Measurements from ENCODE around the gene NAA80. TPM values are rescaled to one million over a fixed set of nuclear protein-coding genes. Genes with fewer than 3 reads are reported as not detected.
A peak's percentile ranks its signal among the peaks of the same experiment; 100 is the strongest.

The NAA80 gene
- total RNA-seq, 1 donor from 2014 or later, result 10.9 TPM

DNA sequence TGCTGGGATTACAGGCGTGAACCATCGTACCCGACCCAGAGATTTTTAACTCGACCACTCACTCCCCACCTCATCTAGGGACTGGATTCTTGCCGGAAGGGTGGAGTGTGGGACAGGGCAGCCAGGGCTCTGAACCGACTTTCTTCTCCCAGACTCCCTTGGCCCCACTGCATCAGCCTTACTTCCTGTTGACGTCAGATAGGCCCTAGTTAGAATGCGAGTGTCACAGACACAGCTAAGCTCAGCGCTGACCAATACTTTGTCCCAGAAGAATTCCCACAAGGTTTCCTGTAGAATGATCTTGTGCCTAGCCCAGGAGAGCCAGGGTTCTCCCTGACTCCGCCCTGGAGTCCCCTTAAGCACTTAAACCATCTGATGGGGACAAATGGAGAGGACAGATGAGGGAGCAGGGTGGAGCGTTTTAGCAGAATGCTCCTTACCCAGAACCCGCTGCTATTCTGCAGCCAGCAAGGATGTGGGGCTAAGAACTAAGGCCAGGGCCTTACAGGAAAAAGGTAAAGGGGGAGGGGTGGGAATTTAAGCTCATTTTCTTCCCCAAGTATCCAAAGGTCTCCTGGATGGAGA lies 34.6 kb upstream of the NAA80 start:
- Mint-ChIP-seq H3K27ac (ENCODE audit: unreplicated experiment) (peak overlapping the region; percentile 70), H3K4me1 (ENCODE audit: low read depth) (peaks cover 44% of the 10 kb centered on the region), H3K27me3 (ENCODE audit: low read depth) (no peaks in the 10 kb centered on the region), H3K36me3 (ENCODE audit: low read depth) (peaks cover 4% of the 10 kb centered on the region), H3K4me3 (ENCODE audit: unreplicated experiment) (peak overlapping the region; percentile 37), H3K9me3 (ENCODE audit: low read depth) (no peaks in the 10 kb centered on the region)
- TF ChIP-seq, protein P1, sequence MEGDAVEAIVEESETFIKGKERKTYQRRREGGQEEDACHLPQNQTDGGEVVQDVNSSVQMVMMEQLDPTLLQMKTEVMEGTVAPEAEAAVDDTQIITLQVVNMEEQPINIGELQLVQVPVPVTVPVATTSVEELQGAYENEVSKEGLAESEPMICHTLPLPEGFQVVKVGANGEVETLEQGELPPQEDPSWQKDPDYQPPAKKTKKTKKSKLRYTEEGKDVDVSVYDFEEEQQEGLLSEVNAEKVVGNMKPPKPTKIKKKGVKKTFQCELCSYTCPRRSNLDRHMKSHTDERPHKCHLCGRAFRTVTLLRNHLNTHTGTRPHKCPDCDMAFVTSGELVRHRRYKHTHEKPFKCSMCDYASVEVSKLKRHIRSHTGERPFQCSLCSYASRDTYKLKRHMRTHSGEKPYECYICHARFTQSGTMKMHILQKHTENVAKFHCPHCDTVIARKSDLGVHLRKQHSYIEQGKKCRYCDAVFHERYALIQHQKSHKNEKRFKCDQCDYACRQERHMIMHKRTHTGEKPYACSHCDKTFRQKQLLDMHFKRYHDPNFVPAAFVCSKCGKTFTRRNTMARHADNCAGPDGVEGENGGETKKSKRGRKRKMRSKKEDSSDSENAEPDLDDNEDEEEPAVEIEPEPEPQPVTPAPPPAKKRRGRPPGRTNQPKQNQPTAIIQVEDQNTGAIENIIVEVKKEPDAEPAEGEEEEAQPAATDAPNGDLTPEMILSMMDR (IDR thresholded peaks at IDR 0.05), result no peak
- DNase-seq (ENCODE audit: low spot score), result no peak

- Mint-ChIP-seq H3K27me3 (ENCODE audit: low read depth) (no peaks in the 10 kb centered on the region), H3K4me1 (ENCODE audit: low read depth) (peaks cover 47% of the 10 kb centered on the region), H3K4me3 (ENCODE audit: unreplicated experiment) (no peak overlapping the region), H3K27ac (ENCODE audit: unreplicated experiment) (no peak overlapping the region), H3K9me3 (ENCODE audit: low read depth) (no peaks in the 10 kb centered on the region), H3K36me3 (ENCODE audit: low read depth) (peaks cover 4% of the 10 kb centered on the region)
- TF ChIP-seq, protein P1 (IDR thresholded peaks at IDR 0.05), result no peak
- DNase-seq (ENCODE audit: low spot score), result no peak
Measured at GRCh38 chr3:50331364-50331907, 32.2 kb upstream of the NAA80 start.

DNA sequence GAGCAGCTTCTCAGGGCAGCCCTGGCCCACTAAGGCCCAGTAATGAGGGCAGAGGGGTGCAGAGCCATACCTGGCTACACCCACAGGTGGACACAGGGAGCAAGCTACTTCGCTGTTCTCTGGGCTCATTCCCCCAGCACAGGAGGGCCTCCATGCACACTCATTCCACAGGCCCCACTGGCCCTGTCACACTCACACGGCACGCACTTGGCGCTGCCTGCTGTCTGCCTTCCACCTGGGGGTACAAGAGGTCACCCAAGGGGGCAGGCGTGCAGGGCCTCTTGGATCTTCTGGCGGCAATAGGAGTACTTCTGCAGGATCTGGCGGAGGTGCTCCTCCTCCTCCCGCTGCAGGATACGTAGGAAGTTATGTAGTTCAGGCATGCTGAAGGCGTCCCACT lies 31.1 kb upstream of the NAA80 start:
- Mint-ChIP-seq H3K4me1 (ENCODE audit: low read depth) (peaks cover 36% of the 10 kb centered on the region), H3K4me3 (ENCODE audit: unreplicated experiment) (no peak overlapping the region), H3K27ac (ENCODE audit: unreplicated experiment) (no peak overlapping the region), H3K9me3 (ENCODE audit: low read depth) (no peaks in the 10 kb centered on the region), H3K36me3 (ENCODE audit: low read depth) (peaks cover 4% of the 10 kb centered on the region), H3K27me3 (ENCODE audit: low read depth) (no peaks in the 10 kb centered on the region)
- no peak for DNase-seq (ENCODE audit: low spot score)
- TF ChIP-seq, protein P1 (IDR thresholded peaks at IDR 0.05), result no peak

- Mint-ChIP-seq H3K27ac (ENCODE audit: unreplicated experiment) (peak within 1 kb of the TSS; percentile 93), H3K9me3 (ENCODE audit: low read depth) (no peaks in the 10 kb centered on the region), H3K27me3 (ENCODE audit: low read depth) (no peaks in the 10 kb centered on the region), H3K36me3 (ENCODE audit: low read depth) (peaks cover 4% of the 10 kb centered on the region), H3K4me1 (ENCODE audit: low read depth) (peaks cover 22% of the 10 kb centered on the region), H3K4me3 (ENCODE audit: unreplicated experiment) (peak within 1 kb of the TSS; percentile 86)
- TF ChIP-seq, protein P1 (IDR thresholded peaks at IDR 0.05), result no peak
- no peak for DNase-seq (ENCODE audit: low spot score)
Measured at GRCh38 chr3:50327943-50328691, 28.9 kb upstream of the NAA80 start, which contains the start of gene TUSC2. TSS of gene TUSC2 (minus strand) at chr3:50328223. CDS start at chr3:50328099, 124 bp downstream.

GRCh38 chr3:50327129-50327528 lies 27.9 kb upstream of the NAA80 start:
- Mint-ChIP-seq H3K9me3 (ENCODE audit: low read depth) (no peaks in the 10 kb centered on the region), H3K36me3 (ENCODE audit: low read depth) (peaks cover 3% of the 10 kb centered on the region), H3K27ac (ENCODE audit: unreplicated experiment) (peak overlapping the region; percentile 36), H3K4me3 (ENCODE audit: unreplicated experiment) (peak overlapping the region; percentile 86), H3K4me1 (ENCODE audit: low read depth) (peaks cover 30% of the 10 kb centered on the region), H3K27me3 (ENCODE audit: low read depth) (no peaks in the 10 kb centered on the region)
- TF ChIP-seq, protein P1 (IDR thresholded peaks at IDR 0.05), result no peak
- DNase-seq (ENCODE audit: low spot score), result no peak

Measured in chondrocyte (in vitro differentiated cells).